SU-DHL-6 (cell line): Measurements from ENCODE around the gene MYOM3.

Source experiments
- CTCF ChIP-seq: fragments of 200-600 bp; sonication (generic); IDR thresholded peaks from one replicate; pipeline ENCODE4 v1.5.1; 2017; ENCODE audit warnings: antibody characterized with exemption, mild to moderate bottlenecking, low read length, moderate library complexity; ENCODE audit not compliant: insufficient read depth, poor library complexity, severe bottlenecking
- EZH2phosphoT487 ChIP-seq: fragments of 200-600 bp; sonication (generic), shearing (Covaris generic); conservative IDR thresholded peaks from 2 replicates; pipeline ENCODE4 v1.6.1; 2018; ENCODE audit warnings: mild to moderate bottlenecking, antibody characterized with exemption, low read length, moderate library complexity, mixed read lengths

GRCh38 chr1:24062221-24062620, 49.7 kb downstream of the MYOM3 start:
- TF ChIP-seq CTCF: no peak
- no peak for TF ChIP-seq EZH2phosphoT487
